GM13976 (cell line): ENCODE results near the gene ATP13A2.

ENCODE experiments used
- DNase-seq: peaks from one replicate; pipeline ENCODE4 v3.0.0; 2012; ENCODE audit warnings: low spot score
- in situ Hi-C: fragments of 300-500 bp; cut with MboI; formaldehyde crosslinking; loops from one replicate; pipeline ENCODE4 v1.12.0; 2022; ENCODE audit warnings: low sequenced_read_pairs, mixed read lengths, inconsistent platforms; ENCODE audit not compliant: unreplicated experiment
- TF ChIP-seq, protein P1 (sequence below): IDR thresholded peaks from 2 replicates; pipeline ENCODE4 v1.5.1; 2012; ENCODE audit warnings: borderline replicate concordance, mild to moderate bottlenecking; ENCODE audit not compliant: insufficient read depth; ENCODE audit errors: extremely low read depth, missing control alignments, control extremely low read depth

The ATP13A2 gene

DNA sequence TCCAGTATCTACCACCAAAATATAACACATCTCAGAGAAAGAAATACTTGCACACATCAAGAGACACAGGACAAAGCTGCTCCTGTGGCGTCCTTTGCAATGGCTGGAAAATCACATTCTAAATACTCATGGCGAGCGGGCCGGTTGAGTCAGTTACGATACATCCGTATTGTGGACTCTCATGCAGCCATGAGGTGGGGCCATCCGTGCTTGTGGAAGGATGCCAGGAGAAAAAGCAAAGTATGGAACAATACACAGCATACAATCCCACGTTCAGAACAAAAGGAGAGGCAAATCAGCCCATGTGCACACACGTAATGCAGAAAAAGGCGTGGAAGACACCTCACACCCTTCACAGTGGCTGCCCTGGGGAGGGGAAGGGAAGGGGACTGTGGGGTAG, 13.1 kb downstream of the ATP13A2 start:
- TF ChIP-seq, protein P1, sequence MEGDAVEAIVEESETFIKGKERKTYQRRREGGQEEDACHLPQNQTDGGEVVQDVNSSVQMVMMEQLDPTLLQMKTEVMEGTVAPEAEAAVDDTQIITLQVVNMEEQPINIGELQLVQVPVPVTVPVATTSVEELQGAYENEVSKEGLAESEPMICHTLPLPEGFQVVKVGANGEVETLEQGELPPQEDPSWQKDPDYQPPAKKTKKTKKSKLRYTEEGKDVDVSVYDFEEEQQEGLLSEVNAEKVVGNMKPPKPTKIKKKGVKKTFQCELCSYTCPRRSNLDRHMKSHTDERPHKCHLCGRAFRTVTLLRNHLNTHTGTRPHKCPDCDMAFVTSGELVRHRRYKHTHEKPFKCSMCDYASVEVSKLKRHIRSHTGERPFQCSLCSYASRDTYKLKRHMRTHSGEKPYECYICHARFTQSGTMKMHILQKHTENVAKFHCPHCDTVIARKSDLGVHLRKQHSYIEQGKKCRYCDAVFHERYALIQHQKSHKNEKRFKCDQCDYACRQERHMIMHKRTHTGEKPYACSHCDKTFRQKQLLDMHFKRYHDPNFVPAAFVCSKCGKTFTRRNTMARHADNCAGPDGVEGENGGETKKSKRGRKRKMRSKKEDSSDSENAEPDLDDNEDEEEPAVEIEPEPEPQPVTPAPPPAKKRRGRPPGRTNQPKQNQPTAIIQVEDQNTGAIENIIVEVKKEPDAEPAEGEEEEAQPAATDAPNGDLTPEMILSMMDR = no peak
- in situ Hi-C loops = no loop called here

GRCh38 chr1:16996845-16997244, 14.9 kb downstream of the ATP13A2 start:
- in situ Hi-C loops = no loop called here
- DNase-seq = no peak
- TF ChIP-seq, protein P1 = no peak

More for the DNA sequence above, 13.1 kb downstream of the ATP13A2 start:
- no peak for DNase-seq

DNA sequence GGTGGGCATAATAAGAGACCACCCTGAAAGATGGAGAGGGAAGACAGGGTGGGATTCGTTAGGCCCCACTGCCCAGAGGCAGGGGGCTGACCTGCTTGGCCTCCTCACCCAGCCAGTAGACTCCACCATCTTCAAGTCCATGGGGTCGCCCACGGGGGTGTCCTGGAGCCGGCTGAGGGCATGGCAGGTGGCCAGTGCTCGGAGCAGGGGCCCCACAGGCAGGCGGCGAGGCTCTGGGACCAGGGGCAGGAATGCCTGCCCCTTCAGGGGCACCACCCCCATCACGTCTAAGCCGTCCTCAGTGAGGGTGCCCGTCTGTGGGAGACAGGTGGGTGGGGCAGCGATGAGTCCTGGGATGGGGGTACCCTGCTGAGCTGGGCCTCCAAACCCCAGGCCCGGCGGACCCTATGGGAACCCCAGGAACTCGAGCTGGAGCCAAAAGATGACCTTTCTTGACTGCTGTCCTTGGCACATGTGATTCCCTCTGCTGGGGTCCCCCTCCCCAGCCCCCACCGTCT, 18.1 kb downstream of the ATP13A2 start:
- in situ Hi-C loops = no loop called here
- TF ChIP-seq, protein P1 = no peak
- DNase-seq = no peak

DNA sequence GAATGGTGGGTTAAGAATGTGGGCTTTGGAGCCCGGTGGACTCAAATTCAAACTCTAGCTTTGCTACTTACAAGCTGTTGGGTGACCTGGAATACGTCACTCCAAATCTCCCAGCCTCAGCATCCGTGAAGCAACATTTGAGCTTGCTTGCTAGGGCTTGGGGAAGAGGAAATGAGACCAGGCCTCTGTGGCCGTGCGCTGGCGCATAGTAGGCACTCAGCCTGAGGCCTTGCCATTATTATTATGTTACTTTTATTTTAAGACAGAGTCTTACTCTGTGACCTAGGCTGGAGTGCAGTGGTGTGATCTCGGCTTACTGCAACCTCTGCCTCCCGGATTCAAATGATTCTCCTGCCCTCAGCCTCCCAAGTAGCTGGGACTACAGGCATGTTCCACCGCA, 19.1 kb downstream of the ATP13A2 start:
- in situ Hi-C loops = no loop called here
- TF ChIP-seq, protein P1 = no peak
- no peak for DNase-seq

GRCh38 chr1:16992102-16992501, 19.6 kb downstream of the ATP13A2 start:
- DNase-seq = no peak
- in situ Hi-C loops = no loop called here
- TF ChIP-seq, protein P1 = no peak

GRCh38 chr1:16991571-16991970, 20.2 kb downstream of the ATP13A2 start:
- DNase-seq = no peak
- in situ Hi-C loops = no loop called here
- TF ChIP-seq, protein P1 = no peak
